GM18868 (cell line): ENCODE measurements around the gene KRTAP12-4.
"Not testable (repeated sequence)": the region's sequence is repeated elsewhere in the genome, so short reads cannot be mapped to it uniquely, and the experiment has no call there.

Experiments
- ATAC-seq: cut with Tn5 transposase; IDR thresholded peaks from one replicate; pipeline ENCODE4 v1.9.1; 2021; ENCODE audit warnings: mild to moderate bottlenecking, moderate library complexity; ENCODE audit not compliant: unreplicated experiment

The KRTAP12-4 gene

DNA sequence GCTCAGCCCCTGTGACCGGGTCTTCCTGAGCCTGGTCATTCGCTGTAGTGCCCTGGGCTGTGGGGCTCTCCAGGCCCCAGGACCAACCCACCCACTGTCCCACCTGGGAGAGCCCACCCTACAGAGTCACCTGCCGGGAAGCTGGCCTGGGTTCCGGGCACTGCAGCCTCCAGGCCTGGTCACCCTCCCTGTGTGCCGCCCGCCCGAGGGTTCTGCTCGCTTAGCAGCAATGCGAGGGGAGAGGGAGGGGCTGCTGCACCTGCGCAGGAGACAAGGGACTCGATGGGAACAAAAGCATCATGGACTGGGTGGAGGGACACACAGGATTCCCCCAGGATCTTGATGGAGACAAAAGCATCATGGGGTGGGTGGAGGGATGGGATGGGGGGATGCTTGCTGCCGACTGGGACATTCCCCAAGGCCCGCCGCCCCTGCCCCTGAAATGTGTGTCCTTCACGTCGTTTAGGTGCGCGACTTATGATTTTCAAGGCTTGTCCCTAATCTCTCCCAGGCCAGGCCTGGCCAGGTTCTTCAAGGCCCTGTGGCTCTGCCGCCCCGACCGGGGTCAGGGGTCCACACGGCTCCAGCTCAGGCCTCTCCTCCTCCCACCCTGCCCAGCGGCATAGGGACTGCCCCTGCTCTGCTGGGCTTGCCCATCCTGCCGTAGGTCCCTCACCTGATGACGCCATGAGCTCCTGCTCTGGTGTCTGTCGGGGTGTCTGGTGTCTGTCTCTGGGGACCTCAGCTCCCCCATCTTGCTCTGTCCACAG is 40.9 kb downstream of the KRTAP12-4 start:
- ATAC-seq: no peak

DNA sequence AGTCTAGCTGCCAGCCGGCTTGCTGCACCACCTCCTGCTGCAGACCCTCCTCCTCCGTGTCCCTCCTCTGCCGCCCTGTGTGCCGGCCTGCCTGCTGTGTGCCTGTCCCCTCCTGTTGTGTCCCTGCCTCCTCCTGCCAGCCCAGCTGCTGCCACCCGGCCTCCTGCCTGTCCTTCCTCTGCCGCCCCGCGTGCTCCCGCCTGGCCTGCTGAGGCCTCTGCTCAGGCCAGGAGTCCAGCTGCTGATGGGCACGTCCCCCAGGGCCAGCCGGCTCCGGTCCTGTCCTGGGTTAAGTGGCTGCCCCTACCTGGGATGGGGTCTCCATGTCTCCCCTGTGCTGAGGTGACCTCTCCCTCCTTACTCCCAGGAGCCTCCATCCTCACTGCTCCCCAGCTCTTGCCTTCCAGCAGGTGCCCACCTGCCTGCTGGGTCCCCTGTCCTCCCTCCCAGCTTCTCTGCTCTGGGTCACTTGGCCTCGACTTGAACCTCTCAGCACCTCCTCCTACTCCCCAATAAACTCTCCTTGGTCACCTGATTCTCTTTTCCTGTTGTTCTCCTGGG is 41.7 kb downstream of the KRTAP12-4 start:
- ATAC-seq: no peak

DNA sequence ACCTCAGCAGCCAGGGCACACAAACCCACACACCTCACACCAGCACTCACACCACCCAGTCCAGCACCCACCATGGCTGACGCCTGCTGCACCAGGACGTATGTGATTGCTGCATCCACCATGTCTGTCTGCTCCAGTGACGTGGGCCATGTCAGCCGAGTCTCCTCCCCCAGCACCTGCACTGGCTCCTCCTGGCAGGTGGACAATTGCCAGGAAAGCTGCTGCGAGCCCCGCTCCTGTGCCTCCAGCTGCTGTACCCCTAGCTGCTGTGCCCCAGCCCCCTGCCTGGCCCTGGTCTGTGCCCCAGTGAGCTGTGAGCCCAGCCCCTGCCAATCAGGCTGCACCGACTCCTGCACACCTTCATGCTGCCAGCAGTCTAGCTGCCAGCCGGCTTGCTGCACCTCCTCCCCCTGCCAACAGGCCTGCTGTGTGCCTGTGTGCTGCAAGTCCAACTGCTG is 42.4 kb downstream of the KRTAP12-4 start, which contains the start of gene KRTAP10-8:
TSS of gene KRTAP10-8 (plus strand) at position 51 of the 458 bp plus-strand sequence. CDS start at position 73, 22 bp downstream.
- no peak for ATAC-seq

DNA sequence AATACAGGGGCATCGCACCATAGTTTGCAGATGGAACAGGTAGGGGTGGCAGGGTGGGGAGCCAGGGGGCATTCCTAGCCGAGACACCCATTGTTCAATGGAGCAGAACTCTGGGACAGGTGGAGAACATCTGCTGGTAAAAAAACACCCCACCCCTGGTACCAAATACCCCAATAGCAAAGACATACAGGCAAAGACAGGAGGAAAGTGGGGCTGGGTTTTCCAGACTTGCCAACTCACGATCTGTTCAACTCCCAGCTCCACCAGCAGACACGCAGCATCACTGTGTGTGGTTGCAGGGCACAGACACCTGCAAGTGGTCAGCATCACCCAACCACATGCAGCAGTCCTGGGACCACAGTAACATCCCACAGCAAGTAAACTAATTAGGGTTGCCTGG is 42.9 kb downstream of the KRTAP12-4 start:
- ATAC-seq: no peak

DNA sequence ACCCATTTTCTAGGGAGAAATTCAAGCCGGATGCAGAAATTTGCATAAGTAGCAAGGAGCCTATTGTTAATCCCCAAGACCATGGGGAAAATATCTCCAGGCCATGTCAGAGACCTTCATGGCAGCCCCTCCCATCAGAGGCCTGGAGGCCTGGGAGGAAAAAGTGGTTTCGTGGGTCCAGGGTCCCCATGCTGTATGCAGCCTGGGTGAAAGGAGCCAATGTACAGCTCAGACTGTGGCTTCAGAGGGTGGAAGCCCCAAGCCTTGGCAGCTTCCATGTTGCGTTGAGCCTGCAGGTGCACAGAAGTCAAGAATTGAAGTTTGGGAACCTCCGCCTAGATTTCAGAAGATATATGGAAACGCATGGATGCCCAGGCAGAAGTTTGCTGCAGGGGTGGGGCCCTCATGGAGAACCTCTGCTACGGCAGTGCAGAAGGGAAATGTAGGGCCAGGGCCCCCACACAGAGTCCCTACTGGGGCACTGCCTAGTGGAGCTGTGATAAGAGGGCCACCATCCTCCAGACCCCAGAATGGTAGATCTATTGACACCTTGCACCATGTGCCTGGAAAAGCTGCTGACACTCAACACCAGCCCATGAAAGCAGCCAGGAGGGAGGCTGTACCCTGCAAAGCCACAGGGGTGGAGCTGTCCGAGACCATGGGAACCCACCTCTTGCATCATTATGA is 44.2 kb downstream of the KRTAP12-4 start:
- not testable (repeated sequence) for ATAC-seq

DNA sequence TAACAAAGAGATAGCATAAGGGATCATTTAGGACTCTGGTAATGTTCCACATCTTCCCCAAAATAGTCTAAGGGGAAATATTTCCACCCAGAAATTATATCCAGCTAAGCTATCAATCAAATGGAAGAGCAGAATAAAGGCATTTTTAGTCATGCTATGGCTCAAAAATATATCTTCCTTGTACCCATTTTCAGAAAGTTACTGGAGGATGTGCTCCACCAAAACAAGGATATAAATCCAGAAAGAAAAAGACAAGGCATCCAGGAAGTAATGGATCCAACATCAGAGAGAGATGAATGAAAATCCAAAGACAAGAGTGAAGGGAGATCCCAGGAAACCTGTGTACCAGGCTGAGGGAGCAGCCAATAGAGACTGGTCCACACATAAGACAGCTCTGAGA is 45.3 kb downstream of the KRTAP12-4 start:
- ATAC-seq: no peak

DNA sequence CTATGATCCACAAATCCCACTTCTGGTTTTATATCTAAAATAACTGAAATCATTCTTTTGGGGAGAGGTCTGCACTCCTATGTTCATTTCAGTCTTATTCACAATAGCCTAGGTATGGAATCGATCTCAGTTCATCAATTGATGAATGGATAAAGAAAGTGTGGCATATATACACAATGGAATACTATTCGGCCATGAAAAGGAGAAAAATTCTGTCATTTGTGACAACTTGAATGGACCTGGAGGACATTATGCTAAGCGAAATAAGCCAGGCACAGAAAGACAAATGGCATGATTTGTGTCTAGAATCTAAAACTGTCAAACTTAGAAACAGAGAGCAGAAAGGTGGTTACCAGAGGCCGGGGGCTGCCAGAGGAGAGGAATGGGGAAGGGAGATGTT is 48.0 kb downstream of the KRTAP12-4 start:
- ATAC-seq: no peak
